Endothelial cell of umbilical vein (primary cell): ENCODE data around the gene KRCC1. TPM values are rescaled to one million over a fixed set of nuclear protein-coding genes. Genes with fewer than 3 reads are reported as not detected.
"Not testable (repeated sequence)": the region's sequence is repeated elsewhere in the genome, so short reads cannot be mapped to it uniquely, and the experiment has no call there.

Source experiments
- BruUV-seq: library from RNA; stranded (reverse); fragments of 400-500 nt; replicated peaks from 2 replicates; lab custom pipeline; 2021; lab: Mats Ljungman, UMichigan
- CTCF ChIA-PET: fragments of 300-600, 350-600 bp; sonication (Branson Sonifier 250); formaldehyde crosslinking; loops from one replicate; lab custom pipeline; 2021; ENCODE audit warnings: antibody characterized with exemption, inconsistent platforms; lab: Charles Lee
- POLR2A ChIA-PET: fragments of 300-600, 350-600 bp; sonication (Branson Sonifier 250); formaldehyde crosslinking; loops from one replicate; lab custom pipeline; 2021; ENCODE audit warnings: antibody characterized with exemption, inconsistent platforms; lab: Charles Lee
- DNase-seq: peaks from one replicate; pipeline ENCODE4 v3.0.0-alpha.2; 2011; ENCODE audit warnings: low read depth, low spot score
- FAIRE-seq: peaks from 2 replicates; lab custom pipeline; 2011; peaks lifted over from hg19 to GRCh38; lab: Jason Lieb, UNC
- H2AFZ ChIP-seq: 2 replicates; pipeline ENCODE4 v1.6.0; 2012; ENCODE audit warnings: low read depth, low read length, control low read depth, inconsistent platforms
- H3K27ac ChIP-seq: 2 replicates; pipeline ENCODE4 v1.5.1; 2011; ENCODE audit warnings: low read depth, mild to moderate bottlenecking, control low read depth, low read length, moderate library complexity; ENCODE audit not compliant: insufficient read depth
- H3K27me3 ChIP-seq, 2 experiments: 2 replicates each; pipeline versions ENCODE4 v1.6.0 to v1.6.1; 2011; ENCODE audit warnings: low read length in 2 of 2, mixed read lengths in 1 of 2; ENCODE audit not compliant: control insufficient read depth in 2 of 2, insufficient read depth in 2 of 2
- H3K36me3 ChIP-seq, 2 experiments: 2 replicates in 1 of 2; 3 replicates in 1 of 2; pipeline ENCODE4 v1.5.1; 2011; ENCODE audit warnings: low read length in 2 of 2, mild to moderate bottlenecking in 1 of 2, moderate library complexity in 1 of 2; ENCODE audit not compliant: control insufficient read depth in 2 of 2, insufficient read depth in 2 of 2; ENCODE audit errors: extremely low read depth in 1 of 2
- H3K4me1 ChIP-seq: 3 replicates; pipeline ENCODE4 v1.5.1; 2011; ENCODE audit warnings: mild to moderate bottlenecking, low read length; ENCODE audit not compliant: control insufficient read depth, insufficient read depth; ENCODE audit errors: extremely low read depth
- H3K4me2 ChIP-seq: 2 replicates; pipeline ENCODE4 v1.6.1; 2011; ENCODE audit warnings: low read length, control low read depth, mixed read lengths; ENCODE audit not compliant: insufficient read depth
- H3K4me3 ChIP-seq, 3 experiments: fragments of 200-600 bp in 1 of 3; sonication (generic), shearing (Covaris generic) in 1 of 3; replicated peaks in 1 of 3; 2 replicates each; pipeline ENCODE4 v1.5.1; 2011 to 2016; ENCODE audit warnings: control low read depth in 3 of 3, low read length in 3 of 3, mild to moderate bottlenecking in 2 of 3, inconsistent platforms in 1 of 3, low read depth in 1 of 3, moderate library complexity in 1 of 3; ENCODE audit not compliant: insufficient read depth in 1 of 3
- H3K79me2 ChIP-seq: 2 replicates; pipeline ENCODE4 v1.6.0; 2012; ENCODE audit warnings: low read length, inconsistent platforms; ENCODE audit not compliant: control insufficient read depth, insufficient read depth
- H3K9ac ChIP-seq: replicated peaks from 2 replicates; pipeline ENCODE3; 2011; ENCODE audit warnings: low read length, control low read depth; ENCODE audit not compliant: insufficient read depth; ENCODE audit errors: extremely low read depth
- H3K9me1 ChIP-seq: replicated peaks from 3 replicates; pipeline ENCODE4 v1.6.0; 2011; ENCODE audit warnings: mild to moderate bottlenecking, low read length; ENCODE audit not compliant: control insufficient read depth, insufficient read depth; ENCODE audit errors: extremely low read depth
- H3K9me3 ChIP-seq: replicated peaks from 2 replicates; pipeline ENCODE4 v1.5.1; 2012; ENCODE audit warnings: low read length, inconsistent platforms; ENCODE audit not compliant: control insufficient read depth, insufficient read depth
- H4K20me1 ChIP-seq: replicated peaks from 2 replicates; pipeline ENCODE3; 2011; ENCODE audit warnings: mild to moderate bottlenecking, low read length; ENCODE audit not compliant: control insufficient read depth, insufficient read depth; ENCODE audit errors: extremely low read depth
- EZH2 ChIP-seq: IDR thresholded peaks from 2 replicates; pipeline ENCODE4 v1.6.1; 2012; ENCODE audit warnings: borderline replicate concordance, low read depth, mild to moderate bottlenecking, moderate library complexity, low read length, inconsistent platforms; ENCODE audit not compliant: severe bottlenecking
- FOS ChIP-seq: IDR thresholded peaks from 2 replicates; pipeline ENCODE4 v1.6.1; 2011; ENCODE audit warnings: mild to moderate bottlenecking, low read length, moderate library complexity, borderline replicate concordance; ENCODE audit not compliant: insufficient read depth
- GATA2 ChIP-seq: IDR thresholded peaks from 2 replicates; pipeline ENCODE4 v1.7.0; 2011; ENCODE audit warnings: low read depth, mild to moderate bottlenecking, moderate library complexity, mixed read lengths, low read length; ENCODE audit not compliant: insufficient read length, insufficient read depth
- JUN ChIP-seq: IDR thresholded peaks from 2 replicates; pipeline ENCODE4 v1.6.1; 2011; ENCODE audit warnings: borderline replicate concordance, low read depth; ENCODE audit not compliant: insufficient read length, insufficient read depth
- MYC ChIP-seq: IDR thresholded peaks from one replicate; pipeline ENCODE4 v1.6.1; 2011; ENCODE audit warnings: mild to moderate bottlenecking, low read depth, low read length
- POLR2A ChIP-seq: IDR thresholded peaks from 2 replicates; pipeline ENCODE4 v1.6.1; 2012; ENCODE audit warnings: low read depth, mild to moderate bottlenecking, control low read depth, low read length
- POLR2AphosphoS5 ChIP-seq: IDR thresholded peaks from 2 replicates; pipeline ENCODE4 v1.6.1; 2012; ENCODE audit warnings: low read depth, mild to moderate bottlenecking, control low read depth, low read length, moderate library complexity; ENCODE audit not compliant: insufficient read depth
- dilution Hi-C: fragments of 300-500 bp; cut with MboI; formaldehyde crosslinking; loops from one replicate; pipeline ENCODE4 v1.15.0; 2019; ENCODE audit warnings: low sequenced_read_pairs; ENCODE audit not compliant: extremely low pct_ligation_motif_present
- intact Hi-C: fragments of 100-400 bp; cut with micrococcal nuclease; formaldehyde crosslinking; loops from one replicate; pipeline ENCODE4 v1.10.0; 2022
- polyA plus RNA-seq, 4 experiments: library from polyadenylated mRNA; depleted of rRNA in 3 of 4; stranded (reverse) in 3 of 4; unstranded in 1 of 4; fragments of >200 nt; gene quantifications; 2 replicates each; pipeline versions ENCODE4 v1.2.1 to v1.2.3, GENCODE V29; 2011 to 2012; ENCODE audit warnings: missing spikeins in 1 of 4
- total RNA-seq: library from RNA; stranded (reverse); gene quantifications from 2 replicates; pipeline ENCODE4 v1.2.3, GENCODE V29; 2021
- TF ChIP-seq, protein P1 (sequence below), 2 donors: IDR thresholded peaks; 1 replicate in 1 of 2; 2 replicates in 1 of 2; pipeline ENCODE4 v1.5.1; 2011; ENCODE audit warnings: low read length in 2 of 2, mild to moderate bottlenecking in 2 of 2, moderate library complexity in 2 of 2, control low read depth in 1 of 2, inconsistent platforms in 1 of 2, low read depth in 1 of 2; ENCODE audit not compliant: insufficient read depth in 1 of 2; ENCODE audit errors: extremely low read depth in 1 of 2
- TF ChIP-seq, protein P2 (sequence below): IDR thresholded peaks from 2 replicates; pipeline ENCODE4 v1.6.1; 2011; ENCODE audit not compliant: insufficient read depth, insufficient read length

Gene KRCC1
- total and polyA plus RNA-seq, 2 donors (not counting 3 experiments of a cell fraction or from before 2014, with no cell fraction given): 7.4 to 15.0 TPM

DNA sequence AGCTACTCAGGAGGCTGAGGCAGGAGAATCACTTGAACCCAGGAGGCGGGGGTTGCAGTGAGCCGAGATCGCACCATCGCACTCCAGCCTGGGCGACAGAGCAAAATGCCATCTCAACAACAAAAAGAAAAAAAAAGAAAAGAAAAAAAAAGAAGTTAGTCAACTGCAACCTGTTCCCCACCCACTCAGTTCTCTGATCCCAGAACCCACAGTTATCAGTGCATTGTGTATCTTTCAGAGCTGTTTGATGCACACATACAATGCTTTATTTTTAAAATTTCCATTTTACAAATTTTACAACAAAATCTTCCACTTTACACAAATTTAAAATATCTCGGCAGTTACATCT lies 53.2 kb downstream of the KRCC1 start:
- no peaks in the 10 kb centered on the region for H3K9me1 ChIP-seq
- POLR2A ChIA-PET: no interaction called here
- intact Hi-C loops: no loop called here
- no peak overlapping the region for H3K27ac ChIP-seq
- peaks cover 0 to 12% of the 10 kb centered on the region in 2 experiments for H3K27me3 ChIP-seq
- no peaks in the 10 kb centered on the region for H3K79me2 ChIP-seq
- H3K9me3 ChIP-seq: no peaks in the 10 kb centered on the region
- H2AFZ ChIP-seq: no peak overlapping the region
- no TSS peak for BruUV-seq
- TF ChIP-seq, protein P1, sequence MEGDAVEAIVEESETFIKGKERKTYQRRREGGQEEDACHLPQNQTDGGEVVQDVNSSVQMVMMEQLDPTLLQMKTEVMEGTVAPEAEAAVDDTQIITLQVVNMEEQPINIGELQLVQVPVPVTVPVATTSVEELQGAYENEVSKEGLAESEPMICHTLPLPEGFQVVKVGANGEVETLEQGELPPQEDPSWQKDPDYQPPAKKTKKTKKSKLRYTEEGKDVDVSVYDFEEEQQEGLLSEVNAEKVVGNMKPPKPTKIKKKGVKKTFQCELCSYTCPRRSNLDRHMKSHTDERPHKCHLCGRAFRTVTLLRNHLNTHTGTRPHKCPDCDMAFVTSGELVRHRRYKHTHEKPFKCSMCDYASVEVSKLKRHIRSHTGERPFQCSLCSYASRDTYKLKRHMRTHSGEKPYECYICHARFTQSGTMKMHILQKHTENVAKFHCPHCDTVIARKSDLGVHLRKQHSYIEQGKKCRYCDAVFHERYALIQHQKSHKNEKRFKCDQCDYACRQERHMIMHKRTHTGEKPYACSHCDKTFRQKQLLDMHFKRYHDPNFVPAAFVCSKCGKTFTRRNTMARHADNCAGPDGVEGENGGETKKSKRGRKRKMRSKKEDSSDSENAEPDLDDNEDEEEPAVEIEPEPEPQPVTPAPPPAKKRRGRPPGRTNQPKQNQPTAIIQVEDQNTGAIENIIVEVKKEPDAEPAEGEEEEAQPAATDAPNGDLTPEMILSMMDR (IDR thresholded peaks at IDR 0.05; ENCODE audit: extremely low read depth in 1 of 2, insufficient read depth in 1 of 2, low read depth in 1 of 2, low read length in 2 of 2): no peak
- no peak for TF ChIP-seq JUN
- TF ChIP-seq, protein P2, sequence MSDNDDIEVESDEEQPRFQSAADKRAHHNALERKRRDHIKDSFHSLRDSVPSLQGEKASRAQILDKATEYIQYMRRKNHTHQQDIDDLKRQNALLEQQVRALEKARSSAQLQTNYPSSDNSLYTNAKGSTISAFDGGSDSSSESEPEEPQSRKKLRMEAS: no peak
- no peak for TF ChIP-seq POLR2AphosphoS5
- TF ChIP-seq FOS: no peak
- no peak for TF ChIP-seq EZH2
- no peak for TF ChIP-seq MYC
- no peak for TF ChIP-seq POLR2A
- TF ChIP-seq GATA2: no peak
- H3K4me3 ChIP-seq: no peak overlapping the region
- no peaks in the 10 kb centered on the region for H4K20me1 ChIP-seq
- no peak overlapping the region for H3K4me2 ChIP-seq
- FAIRE-seq (no peak), DNase-seq (no peak)
- CTCF ChIA-PET: interaction anchor here (0.6 to 1.1 kb wide), 8 partner anchors 8 to 158 kb away, joined by 3 to 9 read pairs (median 4); partner anchors contain the start of gene RNU2-63P
- H3K36me3 ChIP-seq: no peaks in the 10 kb centered on the region
- no peaks in the 10 kb centered on the region for H3K4me1 ChIP-seq
- dilution Hi-C loops: no loop called here
- no peak overlapping the region for H3K9ac ChIP-seq

DNA sequence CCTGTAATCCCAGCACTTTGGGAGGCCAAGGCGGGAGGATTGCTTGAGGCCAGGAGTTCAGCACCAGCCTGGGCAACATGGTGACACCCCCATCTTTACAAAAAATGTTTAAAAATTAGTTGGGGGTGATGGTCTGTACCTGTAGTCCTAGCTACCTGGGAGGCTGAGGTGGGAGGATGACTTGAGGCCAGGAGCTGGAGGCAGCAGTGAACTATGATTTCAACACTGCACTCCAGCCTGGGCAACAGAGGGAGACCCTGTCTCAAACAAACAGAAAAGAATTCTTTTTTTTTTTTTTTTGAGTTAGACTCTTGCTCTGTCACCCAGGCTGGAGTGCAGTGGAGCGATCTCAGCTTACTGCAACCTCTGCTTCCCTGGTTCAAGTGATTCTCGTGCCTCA lies 55.1 kb downstream of the KRCC1 start:
- POLR2A ChIA-PET, H3K9me3 ChIP-seq, intact Hi-C loops, H3K4me3 ChIP-seq, H3K27ac ChIP-seq, H3K4me1 ChIP-seq, H3K79me2 ChIP-seq, H4K20me1 ChIP-seq, DNase-seq, H3K9me1 ChIP-seq, BruUV-seq, H3K9ac ChIP-seq, H3K4me2 ChIP-seq, FAIRE-seq, dilution Hi-C loops, H3K36me3 ChIP-seq, H2AFZ ChIP-seq: not testable (repeated sequence)
- H3K27me3 ChIP-seq: peaks cover 0 to 12% of the 10 kb centered on the region in 2 experiments
- CTCF ChIA-PET: interaction anchor here (1.8 kb wide), 1 partner anchor 9 kb away, joined by 6 read pairs; no protein-coding TSS in a partner anchor
